H9 (cell line): ENCODE measurements around the gene FGR. TPM values are rescaled to one million over a fixed set of nuclear protein-coding genes. Genes with fewer than 3 reads are reported as not detected.
A peak's percentile ranks its signal among the peaks of the same experiment; 100 is the strongest.

ENCODE experiments used
- DNase-seq: peaks from one replicate; pipeline ENCODE4 v3.0.0-alpha.2; 2017
- H2AFZ ChIP-seq: one replicate; pipeline ENCODE4 v1.6.1; 2013; ENCODE audit warnings: mild to moderate bottlenecking, low read length, control low read depth, moderate library complexity
- H2AK5ac ChIP-seq: 2 replicates; pipeline ENCODE4 v1.6.1; 2013; ENCODE audit warnings: low read length, control low read depth, mixed read lengths; ENCODE audit not compliant: insufficient read length
- H2BK120ac ChIP-seq: one replicate; pipeline ENCODE4 v1.6.1; 2013; ENCODE audit warnings: low read depth, mild to moderate bottlenecking, low read length, control low read depth, inconsistent platforms; ENCODE audit not compliant: poor library complexity, severe bottlenecking
- H2BK12ac ChIP-seq: 2 replicates; pipeline ENCODE4 v1.6.1; 2013; ENCODE audit warnings: low read length, control low read depth, mixed read lengths, low read depth; ENCODE audit not compliant: insufficient read length
- H2BK15ac ChIP-seq: 2 replicates; pipeline ENCODE4 v1.6.1; 2013; ENCODE audit warnings: low read depth, low read length, control low read depth
- H2BK20ac ChIP-seq: one replicate; pipeline ENCODE4 v1.6.1; 2013; ENCODE audit warnings: low read depth, mild to moderate bottlenecking, low read length, control low read depth, inconsistent platforms; ENCODE audit not compliant: poor library complexity, severe bottlenecking
- H2BK5ac ChIP-seq: 2 replicates; pipeline ENCODE4 v1.6.1; 2013; ENCODE audit warnings: low read length, control low read depth, mixed read lengths; ENCODE audit not compliant: insufficient read length
- H3K14ac ChIP-seq: 2 replicates; pipeline ENCODE4 v1.6.1; 2013; ENCODE audit warnings: low read length, control low read depth; ENCODE audit not compliant: insufficient read depth
- H3K18ac ChIP-seq: 2 replicates; pipeline ENCODE4 v1.6.1; 2013; ENCODE audit warnings: low read depth, mild to moderate bottlenecking, mixed read lengths, low read length, control low read depth; ENCODE audit not compliant: insufficient read length
- H3K23ac ChIP-seq: 2 replicates; pipeline ENCODE4 v1.6.1; 2013; ENCODE audit warnings: low read length, control low read depth, mixed read lengths, low read depth; ENCODE audit not compliant: insufficient read length
- H3K23me2 ChIP-seq: 2 replicates; pipeline ENCODE4 v1.6.1; 2013; ENCODE audit warnings: low read depth, mild to moderate bottlenecking, mixed read lengths, low read length, control low read depth; ENCODE audit not compliant: insufficient read length, poor library complexity, severe bottlenecking
- H3K27ac ChIP-seq: 2 replicates; pipeline ENCODE4 v1.5.1; 2013; ENCODE audit warnings: low read length, control low read depth, mixed read lengths, low read depth; ENCODE audit not compliant: insufficient read length
- H3K27me3 ChIP-seq: 2 replicates; pipeline ENCODE4 v1.6.1; 2013; ENCODE audit warnings: low read length, control low read depth, inconsistent platforms; ENCODE audit not compliant: insufficient read depth
- H3K4ac ChIP-seq: 2 replicates; pipeline ENCODE4 v1.6.1; 2013; ENCODE audit warnings: low read depth, mild to moderate bottlenecking, control low read depth, inconsistent platforms, low read length, moderate library complexity
- H3K4me1 ChIP-seq: 2 replicates; pipeline ENCODE4 v1.6.1; 2013; ENCODE audit warnings: low read length, control low read depth, inconsistent platforms; ENCODE audit not compliant: insufficient read depth
- H3K4me2 ChIP-seq: 2 replicates; pipeline ENCODE4 v1.6.1; 2013; ENCODE audit warnings: low read length, control low read depth, mixed read lengths; ENCODE audit not compliant: insufficient read length, insufficient read depth
- H3K56ac ChIP-seq: 2 replicates; pipeline ENCODE4 v1.6.1; 2013; ENCODE audit warnings: low read depth, mild to moderate bottlenecking, mixed read lengths, low read length, control low read depth; ENCODE audit not compliant: insufficient read length
- H3K79me1 ChIP-seq: 2 replicates; pipeline ENCODE4 v1.6.1; 2013; ENCODE audit warnings: low read depth, mild to moderate bottlenecking, moderate library complexity, low read length, control low read depth, inconsistent platforms; ENCODE audit not compliant: insufficient read depth, poor library complexity, severe bottlenecking
- H3K79me2 ChIP-seq: 2 replicates; pipeline ENCODE4 v1.6.1; 2013; ENCODE audit warnings: low read length, control low read depth, inconsistent platforms; ENCODE audit not compliant: insufficient read depth
- H3K9ac ChIP-seq: 2 replicates; pipeline ENCODE4 v1.6.1; 2013; ENCODE audit warnings: low read length, control low read depth, mixed read lengths; ENCODE audit not compliant: insufficient read length; ENCODE audit errors: extremely low read depth
- H3K9me3 ChIP-seq: one replicate; pipeline ENCODE4 v1.6.1; 2013; ENCODE audit warnings: low read depth, low read length, inconsistent platforms; ENCODE audit not compliant: control insufficient read depth
- H3T11ph ChIP-seq: one replicate; pipeline ENCODE4 v1.6.1; 2013; ENCODE audit warnings: mild to moderate bottlenecking, low read length, control low read depth, inconsistent platforms
- H4K20me1 ChIP-seq: one replicate; pipeline ENCODE4 v1.6.1; 2013; ENCODE audit not compliant: control insufficient read depth, insufficient read length, insufficient read depth
- H4K5ac ChIP-seq: 2 replicates; pipeline ENCODE4 v1.6.1; 2013; ENCODE audit warnings: low read depth, mild to moderate bottlenecking, mixed read lengths, low read length, control low read depth; ENCODE audit not compliant: insufficient read length
- H4K8ac ChIP-seq: replicated peaks from 2 replicates; pipeline ENCODE4 v1.6.1; 2013; ENCODE audit warnings: low read length, control low read depth, mixed read lengths, low read depth; ENCODE audit not compliant: insufficient read length
- H4K91ac ChIP-seq: 2 replicates; pipeline ENCODE4 v1.6.1; 2013; ENCODE audit warnings: low read depth, mild to moderate bottlenecking, moderate library complexity, mixed read lengths, low read length, control low read depth; ENCODE audit not compliant: insufficient read length
- H3K27ac Mint-ChIP-seq, 3 experiments: 2 replicates in 2 of 3; 3 replicates in 1 of 3; pipeline ENCODE4 v1.8.0; 2020 to 2021; ENCODE audit warnings: mixed read lengths in 3 of 3, mild to moderate bottlenecking in 1 of 3, moderate library complexity in 1 of 3
- H3K27me3 Mint-ChIP-seq: 2 replicates; pipeline ENCODE4 v1.8.0; 2021; ENCODE audit warnings: low read depth, mild to moderate bottlenecking, moderate library complexity, mixed read lengths
- H3K36me3 Mint-ChIP-seq, 3 experiments: 2 replicates in 2 of 3; 3 replicates in 1 of 3; pipeline ENCODE4 v1.8.0; 2020 to 2021; ENCODE audit warnings: low read depth in 3 of 3, mixed read lengths in 3 of 3; ENCODE audit not compliant: insufficient read depth in 1 of 3
- H3K4me1 Mint-ChIP-seq, 2 experiments: 2 replicates each; pipeline ENCODE4 v1.8.0; 2020; ENCODE audit warnings: mixed read lengths in 2 of 2
- H3K4me3 Mint-ChIP-seq, 2 experiments: 2 replicates in 1 of 2; 3 replicates in 1 of 2; pipeline ENCODE4 v1.8.0; 2020 to 2021; ENCODE audit warnings: mild to moderate bottlenecking in 2 of 2, mixed read lengths in 2 of 2, moderate library complexity in 1 of 2
- H3K9me3 Mint-ChIP-seq, 2 experiments: 2 replicates in 1 of 2; 3 replicates in 1 of 2; pipeline ENCODE4 v1.8.0; 2020; ENCODE audit warnings: mild to moderate bottlenecking in 2 of 2, mixed read lengths in 2 of 2, moderate library complexity in 1 of 2
- WGBS: extraction: QIAGEN DNeasy Blood & Tissue Kit; methylation state at CpG from one replicate; pipeline ENCODE4 v1.1.7; 2013; ENCODE audit warnings: missing lambda C conversion rate, low lambda C conversion rate, mixed read lengths; ENCODE audit not compliant: insufficient read length; ENCODE audit errors: extremely low coverage; 5-methylcytosine and 5-hydroxymethylcytosine counted together
- total RNA-seq: library from RNA; stranded (reverse); gene quantifications from 2 replicates; pipeline ENCODE4 v1.2.1, GENCODE V29; 2021
- TF ChIP-seq, protein P1 (sequence below): fragments of 200-600 bp; sonication (generic); conservative IDR thresholded peaks from 3 replicates; pipeline ENCODE4 v1.8.0; 2021; ENCODE audit warnings: antibody characterized with exemption, mild to moderate bottlenecking

FGR gene
- total RNA-seq, 1 experiment from 2014 or later = not detected

DNA sequence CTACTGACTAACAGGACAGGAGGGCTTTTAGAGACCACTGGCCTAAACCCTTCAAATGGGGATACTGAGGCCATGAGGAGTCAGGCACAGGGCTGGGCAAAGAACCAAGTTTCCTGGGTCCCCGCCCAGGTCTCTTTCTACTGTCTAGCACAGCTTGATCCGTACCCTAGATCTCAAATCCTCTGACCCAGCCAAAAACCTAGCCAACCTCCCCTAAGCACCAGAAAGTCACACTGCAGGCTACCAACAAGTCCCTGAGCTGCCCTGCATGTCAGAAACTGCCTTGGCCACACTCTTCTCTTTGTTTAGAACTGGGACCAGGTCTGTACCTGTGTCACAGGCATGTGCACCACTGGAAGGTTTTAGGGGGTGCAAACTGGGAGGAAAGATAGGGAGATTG, 64.6 kb downstream of the FGR start:
- no peaks in the 10 kb centered on the region for H3K36me3 Mint-ChIP-seq

More for the DNA sequence above, 64.6 kb downstream of the FGR start:
- Histone ChIP-seq H3K4me1 (peaks cover 39% of the 10 kb centered on the region), H3K27ac (peak overlapping the region; percentile 20), H3K14ac (0 out of 2 replicates have a peak overlapping the region, but pooled peaks have one; percentile 5), H3K4me2 (peak overlapping the region; percentile 15), H3K9ac (no peak overlapping the region), H3K18ac (no peak overlapping the region), H4K5ac (no peak overlapping the region), H3K9me3 (no peaks in the 10 kb centered on the region), H3K4ac (no peak overlapping the region), H2AK5ac (no peak overlapping the region), H3K79me1 (no peaks in the 10 kb centered on the region), H2BK5ac (no peak overlapping the region), H3K23ac (no peak overlapping the region), H2AFZ (no peak overlapping the region), H2BK15ac (no peak overlapping the region), H3K23me2 (peaks cover 5% of the 10 kb centered on the region), H2BK12ac (peak overlapping the region; percentile 6), H2BK120ac (no peak overlapping the region), H2BK20ac (no peak overlapping the region), H3K79me2 (no peaks in the 10 kb centered on the region), H4K8ac (no peak overlapping the region), H3T11ph (no peak overlapping the region), H3K56ac (no peak overlapping the region), H4K20me1 (no peaks in the 10 kb centered on the region), H4K91ac (no peak overlapping the region), H3K27me3 (no peaks in the 10 kb centered on the region)
- Mint-ChIP-seq H3K27me3 (no peaks in the 10 kb centered on the region; the same call in none of the 2 replicates), H3K4me3 (peak overlapping the region; percentile 25 to 49), H3K27ac (peak overlapping the region; percentile 74 to 97 (median 95)), H3K4me1 (peaks cover 85 to 89% of the 10 kb centered on the region in 2 experiments), H3K9me3 (no peaks in the 10 kb centered on the region; a peak in 1 of 5 replicates)
- TF ChIP-seq, protein P1, sequence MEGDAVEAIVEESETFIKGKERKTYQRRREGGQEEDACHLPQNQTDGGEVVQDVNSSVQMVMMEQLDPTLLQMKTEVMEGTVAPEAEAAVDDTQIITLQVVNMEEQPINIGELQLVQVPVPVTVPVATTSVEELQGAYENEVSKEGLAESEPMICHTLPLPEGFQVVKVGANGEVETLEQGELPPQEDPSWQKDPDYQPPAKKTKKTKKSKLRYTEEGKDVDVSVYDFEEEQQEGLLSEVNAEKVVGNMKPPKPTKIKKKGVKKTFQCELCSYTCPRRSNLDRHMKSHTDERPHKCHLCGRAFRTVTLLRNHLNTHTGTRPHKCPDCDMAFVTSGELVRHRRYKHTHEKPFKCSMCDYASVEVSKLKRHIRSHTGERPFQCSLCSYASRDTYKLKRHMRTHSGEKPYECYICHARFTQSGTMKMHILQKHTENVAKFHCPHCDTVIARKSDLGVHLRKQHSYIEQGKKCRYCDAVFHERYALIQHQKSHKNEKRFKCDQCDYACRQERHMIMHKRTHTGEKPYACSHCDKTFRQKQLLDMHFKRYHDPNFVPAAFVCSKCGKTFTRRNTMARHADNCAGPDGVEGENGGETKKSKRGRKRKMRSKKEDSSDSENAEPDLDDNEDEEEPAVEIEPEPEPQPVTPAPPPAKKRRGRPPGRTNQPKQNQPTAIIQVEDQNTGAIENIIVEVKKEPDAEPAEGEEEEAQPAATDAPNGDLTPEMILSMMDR = no peak
- no CpG with 5 or more reads among the region's 2 CpGs for WGBS
- no peak for DNase-seq
